ENCODE measurements around the gene ARGLU1. TPM values are rescaled to one million over a fixed set of nuclear protein-coding genes. Genes with fewer than 3 reads are reported as not detected.
A peak's percentile ranks its signal among the peaks of the same experiment; 100 is the strongest.

The ARGLU1 gene
- total and polyA plus RNA-seq, 2 donors = 67.3 to 177 TPM

- WGBS = 74% methylated on average over 4 of the region's 4 CpGs
- Histone ChIP-seq H3K4me1 (ENCODE audit: insufficient read depth) (no peaks in the 10 kb centered on the region), H3K4me3 (ENCODE audit: low read depth, low read length) (no peak overlapping the region), H3K27ac (ENCODE audit: low read depth) (no peak overlapping the region), H3K36me3 (ENCODE audit: insufficient read depth) (peaks cover 4% of the 10 kb centered on the region)
- no peak for DNase-seq (ENCODE audit: extremely low spot score)
Measured at GRCh38 chr13:106550570-106551135, 17.3 kb downstream of the ARGLU1 start.

- no peak for DNase-seq (ENCODE audit: extremely low spot score)
- Histone ChIP-seq H3K36me3 (ENCODE audit: insufficient read depth) (peaks cover 3% of the 10 kb centered on the region), H3K27ac (ENCODE audit: low read depth) (no peak overlapping the region), H3K4me1 (ENCODE audit: insufficient read depth) (no peaks in the 10 kb centered on the region), H3K4me3 (ENCODE audit: low read depth, low read length) (no peak overlapping the region)
- WGBS = 94% methylated on average over 3 of the region's 3 CpGs
Measured at GRCh38 chr13:106548064-106548696, 19.8 kb downstream of the ARGLU1 start.

- Histone ChIP-seq H3K36me3 (ENCODE audit: insufficient read depth) (no peaks in the 10 kb centered on the region), H3K4me1 (ENCODE audit: insufficient read depth) (no peaks in the 10 kb centered on the region), H3K27ac (ENCODE audit: low read depth) (no peak overlapping the region), H3K4me3 (ENCODE audit: low read depth, low read length) (no peak overlapping the region)
- no peak for DNase-seq (ENCODE audit: extremely low spot score)
- WGBS = 96% methylated on average over 1 of the region's 1 CpG
Measured at GRCh38 chr13:106541826-106542225, 26.1 kb downstream of the ARGLU1 start.

GRCh38 chr13:106540613-106541012 is 27.3 kb downstream of the ARGLU1 start:
- Histone ChIP-seq H3K27ac (ENCODE audit: low read depth) (no peak overlapping the region), H3K4me1 (ENCODE audit: insufficient read depth) (no peaks in the 10 kb centered on the region), H3K4me3 (ENCODE audit: low read depth, low read length) (no peak overlapping the region), H3K36me3 (ENCODE audit: insufficient read depth) (no peaks in the 10 kb centered on the region)
- 78% methylated on average over 4 of the region's 4 CpGs for WGBS
- DNase-seq (ENCODE audit: extremely low spot score) = no peak

- no peak overlapping the region for H3K4me3 ChIP-seq (ENCODE audit: low read depth, low read length)
- H3K27ac ChIP-seq (ENCODE audit: low read depth) = no peak overlapping the region
- WGBS = 63% methylated on average over 3 of the region's 3 CpGs
- DNase-seq (ENCODE audit: extremely low spot score) = no peak
- no peaks in the 10 kb centered on the region for H3K36me3 ChIP-seq (ENCODE audit: insufficient read depth)
- H3K4me1 ChIP-seq (ENCODE audit: insufficient read depth) = no peaks in the 10 kb centered on the region
Measured at GRCh38 chr13:106537521-106537920, 30.4 kb downstream of the ARGLU1 start.

- Histone ChIP-seq H3K36me3 (ENCODE audit: insufficient read depth) (no peaks in the 10 kb centered on the region), H3K4me1 (ENCODE audit: insufficient read depth) (no peaks in the 10 kb centered on the region), H3K4me3 (ENCODE audit: low read depth, low read length) (peak overlapping the region; percentile 87), H3K27ac (ENCODE audit: low read depth) (no peak overlapping the region)
- WGBS = 4% methylated on average over 50 of the region's 50 CpGs
- DNase-seq (ENCODE audit: extremely low spot score) = no peak
Measured at GRCh38 chr13:106536244-106537034, 31.5 kb downstream of the ARGLU1 start.

GRCh38 chr13:106535552-106536243 is 32.2 kb downstream of the ARGLU1 start, which contains the start of gene EFNB2:
Gene EFNB2 (minus strand): TSS chr13:106535662. CDS start chr13:106534964, 698 bp downstream.
- under 1% methylated on average over 102 of the region's 102 CpGs for WGBS
- Histone ChIP-seq H3K27ac (ENCODE audit: low read depth) (peak within 1 kb of the TSS; percentile 53), H3K4me3 (ENCODE audit: low read depth, low read length) (peak within 1 kb of the TSS; percentile 87), H3K4me1 (ENCODE audit: insufficient read depth) (no peaks in the 10 kb centered on the region), H3K36me3 (ENCODE audit: insufficient read depth) (no peaks in the 10 kb centered on the region)
- DNase-seq (ENCODE audit: extremely low spot score) = no peak

GRCh38 chr13:106534639-106535551 is 33.0 kb downstream of the ARGLU1 start:
- WGBS = under 1% methylated on average over 121 of the region's 121 CpGs
- DNase-seq (ENCODE audit: extremely low spot score) = no peak
- peak overlapping the region; percentile 87 for H3K4me3 ChIP-seq (ENCODE audit: low read depth, low read length)
- no peaks in the 10 kb centered on the region for H3K4me1 ChIP-seq (ENCODE audit: insufficient read depth)
- peak overlapping the region; percentile 53 for H3K27ac ChIP-seq (ENCODE audit: low read depth)
- H3K36me3 ChIP-seq (ENCODE audit: insufficient read depth) = no peaks in the 10 kb centered on the region

GRCh38 chr13:106533943-106534638 is 33.8 kb downstream of the ARGLU1 start:
- H3K4me1 ChIP-seq (ENCODE audit: insufficient read depth) = no peaks in the 10 kb centered on the region
- no peaks in the 10 kb centered on the region for H3K36me3 ChIP-seq (ENCODE audit: insufficient read depth)
- 3% methylated on average over 66 of the region's 66 CpGs for WGBS
- DNase-seq (ENCODE audit: extremely low spot score) = no peak
- peak overlapping the region; percentile 87 for H3K4me3 ChIP-seq (ENCODE audit: low read depth, low read length)
- H3K27ac ChIP-seq (ENCODE audit: low read depth) = peak overlapping the region; percentile 23

- H3K4me3 ChIP-seq (ENCODE audit: low read depth, low read length) = peak overlapping the region; percentile 87
- DNase-seq (ENCODE audit: extremely low spot score) = no peak
- H3K4me1 ChIP-seq (ENCODE audit: insufficient read depth) = no peaks in the 10 kb centered on the region
- no peak overlapping the region for H3K27ac ChIP-seq (ENCODE audit: low read depth)
- 6% methylated on average over 44 of the region's 44 CpGs for WGBS
- no peaks in the 10 kb centered on the region for H3K36me3 ChIP-seq (ENCODE audit: insufficient read depth)
Measured at GRCh38 chr13:106533101-106533942, 34.6 kb downstream of the ARGLU1 start.

GRCh38 chr13:106532111-106532929 is 35.6 kb downstream of the ARGLU1 start:
- Histone ChIP-seq H3K4me3 (ENCODE audit: low read depth, low read length) (peak overlapping the region; percentile 87), H3K27ac (ENCODE audit: low read depth) (no peak overlapping the region), H3K36me3 (ENCODE audit: insufficient read depth) (no peaks in the 10 kb centered on the region), H3K4me1 (ENCODE audit: insufficient read depth) (no peaks in the 10 kb centered on the region)
- no peak for DNase-seq (ENCODE audit: extremely low spot score)
- 32% methylated on average over 18 of the region's 18 CpGs for WGBS
